Neuronal stem cell (in vitro differentiated cells): ENCODE results near the gene TP73.

Experiments used
- DNase-seq: peaks from one replicate; pipeline ENCODE4 v3.0.0-alpha.2; 2013; ENCODE audit warnings: low spot score
- H2AFZ ChIP-seq: one replicate; pipeline ENCODE4 v1.6.1; 2013; ENCODE audit warnings: mild to moderate bottlenecking, low read length, inconsistent platforms
- H2AK5ac ChIP-seq: 2 replicates; pipeline ENCODE4 v1.6.1; 2013; ENCODE audit warnings: low read depth, mild to moderate bottlenecking, inconsistent platforms, low read length, moderate library complexity, mixed read lengths
- H2BK120ac ChIP-seq: 2 replicates; pipeline ENCODE4 v1.6.1; 2013; ENCODE audit warnings: low read depth, mild to moderate bottlenecking, inconsistent platforms, low read length, moderate library complexity, mixed read lengths
- H2BK12ac ChIP-seq: one replicate; pipeline ENCODE4 v1.6.1; 2013; ENCODE audit warnings: low read length, inconsistent platforms
- H2BK15ac ChIP-seq: 2 replicates; pipeline ENCODE4 v1.6.1; 2013; ENCODE audit warnings: mild to moderate bottlenecking, low read length, inconsistent platforms, mixed read lengths
- H2BK5ac ChIP-seq: one replicate; pipeline ENCODE4 v1.6.1; 2013; ENCODE audit warnings: inconsistent platforms, mild to moderate bottlenecking, low read length, moderate library complexity
- H3K14ac ChIP-seq: one replicate; pipeline ENCODE4 v1.6.1; 2013; ENCODE audit warnings: low read length, inconsistent platforms
- H3K18ac ChIP-seq: 2 replicates; pipeline ENCODE4 v1.6.1; 2013; ENCODE audit warnings: low read length, inconsistent platforms
- H3K23ac ChIP-seq: 2 replicates; pipeline ENCODE4 v1.6.1; 2013; ENCODE audit warnings: low read depth, mild to moderate bottlenecking, mixed read lengths, low read length, inconsistent platforms; ENCODE audit not compliant: poor library complexity
- H3K27ac ChIP-seq: replicated peaks from 3 replicates; pipeline ENCODE4 v1.5.1; 2013; ENCODE audit warnings: low read length, inconsistent platforms
- H3K27me3 ChIP-seq, 3 experiments: 2 replicates each; pipeline ENCODE4 v1.6.1; 2013; ENCODE audit warnings: low read length in 3 of 3, mild to moderate bottlenecking in 2 of 3, inconsistent platforms in 1 of 3, low read depth in 1 of 3, mixed read lengths in 1 of 3, moderate library complexity in 1 of 3; ENCODE audit not compliant: control insufficient read depth in 3 of 3, insufficient read depth in 3 of 3
- H3K36me3 ChIP-seq, 2 donors: replicated peaks in 1 of 2; 2 replicates each; pipeline ENCODE4 v1.6.1; 2013; ENCODE audit warnings: low read length in 2 of 2; ENCODE audit not compliant: control insufficient read depth in 2 of 2, insufficient read depth in 2 of 2
- H3K4ac ChIP-seq: 2 replicates; pipeline ENCODE4 v1.6.1; 2013; ENCODE audit warnings: inconsistent platforms, mild to moderate bottlenecking, low read length, moderate library complexity
- H3K4me1 ChIP-seq, 2 donors: 1 replicate in 1 of 2; 2 replicates in 1 of 2; pipeline ENCODE4 v1.6.1; 2013; ENCODE audit warnings: low read length in 2 of 2, low read depth in 1 of 2; ENCODE audit not compliant: control insufficient read depth in 2 of 2, insufficient read depth in 1 of 2
- H3K4me2 ChIP-seq: one replicate; pipeline ENCODE4 v1.6.1; 2013; ENCODE audit warnings: mild to moderate bottlenecking, low read length, inconsistent platforms; ENCODE audit not compliant: insufficient read depth, poor library complexity, severe bottlenecking
- H3K4me3 ChIP-seq, 2 donors: 2 replicates each; pipeline ENCODE4 v1.5.1; 2013; ENCODE audit warnings: low read length in 2 of 2, mild to moderate bottlenecking in 2 of 2, inconsistent platforms in 1 of 2, moderate library complexity in 1 of 2
- H3K79me1 ChIP-seq: one replicate; pipeline ENCODE4 v1.6.1; 2013; ENCODE audit warnings: low read depth, mild to moderate bottlenecking, inconsistent platforms, low read length, moderate library complexity
- H3K9ac ChIP-seq: one replicate; pipeline ENCODE4 v1.6.1; 2013; ENCODE audit warnings: mild to moderate bottlenecking, low read depth, low read length, inconsistent platforms; ENCODE audit not compliant: poor library complexity
- H3K9me3 ChIP-seq, 2 donors: replicated peaks in 1 of 2; 2 replicates each; pipeline versions ENCODE3 to v1.6.1; 2013; ENCODE audit warnings: low read length in 2 of 2, mild to moderate bottlenecking in 2 of 2, inconsistent platforms in 1 of 2, low read depth in 1 of 2, mixed read lengths in 1 of 2, moderate library complexity in 1 of 2; ENCODE audit not compliant: control insufficient read depth in 2 of 2, insufficient read depth in 1 of 2
- H4K8ac ChIP-seq: one replicate; pipeline ENCODE4 v1.6.1; 2013; ENCODE audit warnings: low read depth, mild to moderate bottlenecking, inconsistent platforms, low read length, moderate library complexity
- H4K91ac ChIP-seq: one replicate; pipeline ENCODE4 v1.6.1; 2013; ENCODE audit warnings: low read length, low read depth, mild to moderate bottlenecking, inconsistent platforms; ENCODE audit not compliant: poor library complexity
- WGBS, 2 donors: extraction: QIAGEN DNeasy Blood & Tissue Kit; methylation state at CpG; one replicate each; pipeline ENCODE4 v1.1.7; 2013; ENCODE audit warnings: missing lambda C conversion rate in 2 of 2, mixed read lengths in 1 of 2; ENCODE audit not compliant: insufficient read length in 2 of 2, insufficient replicate concordance in 1 of 2; ENCODE audit errors: extremely low coverage in 2 of 2; 5-methylcytosine and 5-hydroxymethylcytosine counted together

Gene TP73

GRCh38 chr1:3660704-3661103, 8.4 kb downstream of the TP73 start:
- H2AK5ac ChIP-seq = no peak overlapping the region
- H3K4me3 ChIP-seq = no peak overlapping the region
- no peak overlapping the region for H2BK120ac ChIP-seq
- H3K18ac ChIP-seq = no peak overlapping the region
- no peak overlapping the region for H3K14ac ChIP-seq
- H3K79me1 ChIP-seq = no peaks in the 10 kb centered on the region
- H3K9me3 ChIP-seq = no peaks in the 10 kb centered on the region
- no peak overlapping the region for H2BK15ac ChIP-seq
- no peak overlapping the region for H3K4ac ChIP-seq
- H3K9ac ChIP-seq = no peak overlapping the region
- H3K4me1 ChIP-seq = peaks cover 0 to 4% of the 10 kb centered on the region in 2 donors
- no peak overlapping the region for H2AFZ ChIP-seq
- H3K27me3 ChIP-seq = peaks cover 0 to 64% (median 10%) of the 10 kb centered on the region in 3 experiments
- H4K8ac ChIP-seq = no peak overlapping the region
- H3K36me3 ChIP-seq = no peaks in the 10 kb centered on the region
- WGBS, 2 donors = no CpG with 5 or more reads among the region's 2 CpGs
- H4K91ac ChIP-seq = no peak overlapping the region
- H3K4me2 ChIP-seq = no peak overlapping the region
- H2BK5ac ChIP-seq = no peak overlapping the region
- no peak overlapping the region for H2BK12ac ChIP-seq
- no peak for DNase-seq
- no peak overlapping the region for H3K27ac ChIP-seq
- no peak overlapping the region for H3K23ac ChIP-seq

- DNase-seq = no peak
- H2BK120ac ChIP-seq = no peak overlapping the region
- no peak overlapping the region for H3K14ac ChIP-seq
- no peaks in the 10 kb centered on the region for H3K36me3 ChIP-seq
- peaks cover 0 to 56% (median 4%) of the 10 kb centered on the region in 3 experiments for H3K27me3 ChIP-seq
- no peak overlapping the region for H4K91ac ChIP-seq
- H3K9ac ChIP-seq = no peak overlapping the region
- H2BK15ac ChIP-seq = no peak overlapping the region
- H3K4me1 ChIP-seq = peaks cover 0 to 11% of the 10 kb centered on the region in 2 donors
- H3K27ac ChIP-seq = no peak overlapping the region
- H2AFZ ChIP-seq = no peak overlapping the region
- H2BK5ac ChIP-seq = no peak overlapping the region
- no peak overlapping the region for H3K23ac ChIP-seq
- H3K9me3 ChIP-seq = no peaks in the 10 kb centered on the region
- no peaks in the 10 kb centered on the region for H3K79me1 ChIP-seq
- no peak overlapping the region for H3K4ac ChIP-seq
- H3K4me2 ChIP-seq = no peak overlapping the region
- H3K18ac ChIP-seq = no peak overlapping the region
- H2BK12ac ChIP-seq = no peak overlapping the region
- no CpG with 5 or more reads among the region's 4 CpGs for WGBS, 2 donors
- no peak overlapping the region for H4K8ac ChIP-seq
- no peak overlapping the region for H3K4me3 ChIP-seq
- no peak overlapping the region for H2AK5ac ChIP-seq
Measured at GRCh38 chr1:3661631-3662030, 9.3 kb downstream of the TP73 start.

GRCh38 chr1:3662080-3662671, 9.9 kb downstream of the TP73 start:
- Histone ChIP-seq H3K79me1 (no peaks in the 10 kb centered on the region), H3K23ac (no peak overlapping the region), H2AFZ (no peak overlapping the region), H3K18ac (no peak overlapping the region), H2BK120ac (no peak overlapping the region), H4K8ac (no peak overlapping the region), H2BK5ac (peak overlapping the region; percentile 53), H4K91ac (no peak overlapping the region), H2AK5ac (no peak overlapping the region), H3K36me3 (no peaks in the 10 kb centered on the region), H3K27me3 (peaks cover 0 to 50% (median 2%) of the 10 kb centered on the region in 3 experiments), H3K4me3 (no peak overlapping the region), H2BK15ac (no peak overlapping the region), H3K4me2 (no peak overlapping the region), H3K9me3 (no peaks in the 10 kb centered on the region), H3K4me1 (peaks cover 0 to 15% of the 10 kb centered on the region in 2 donors), H2BK12ac (no peak overlapping the region), H3K14ac (no peak overlapping the region), H3K27ac (no peak overlapping the region), H3K4ac (no peak overlapping the region), H3K9ac (no peak overlapping the region)
- WGBS, 2 donors = no CpG with 5 or more reads among the region's 16 CpGs
- no peak for DNase-seq

GRCh38 chr1:3663999-3664699, 11.8 kb downstream of the TP73 start:
- Histone ChIP-seq H3K14ac (no peak overlapping the region), H4K8ac (no peak overlapping the region), H4K91ac (no peak overlapping the region), H3K4me1 (peaks cover 0 to 18% of the 10 kb centered on the region in 2 donors), H2BK5ac (no peak overlapping the region), H3K79me1 (no peaks in the 10 kb centered on the region), H2BK15ac (peak overlapping the region; percentile 96), H3K27ac (no peak overlapping the region), H3K27me3 (peaks cover 0 to 42% (median 6%) of the 10 kb centered on the region in 3 experiments), H3K18ac (peak overlapping the region; percentile 8), H3K4me2 (no peak overlapping the region), H3K23ac (peak overlapping the region; percentile 73), H3K4me3 (no peak overlapping the region), H3K4ac (no peak overlapping the region), H2BK120ac (no peak overlapping the region), H2AFZ (peak overlapping the region; percentile 44), H3K9ac (no peak overlapping the region), H2AK5ac (peak overlapping the region; percentile 46), H3K36me3 (no peaks in the 10 kb centered on the region), H3K9me3 (no peaks in the 10 kb centered on the region), H2BK12ac (peak overlapping the region; percentile 16)
- no CpG with 5 or more reads among the region's 14 CpGs for WGBS, 2 donors
- no peak for DNase-seq
